Measurements from ENCODE around the gene FAM149B1. TPM values are rescaled to one million over a fixed set of nuclear protein-coding genes. Genes with fewer than 3 reads are reported as not detected.
"Not testable (repeated sequence)": the region's sequence is repeated elsewhere in the genome, so short reads cannot be mapped to it uniquely, and the experiment has no call there.

The FAM149B1 gene
- total RNA-seq, 1 donor from 2014 or later, result 11.5 TPM

GRCh38 chr10:73225518-73225917, 57.6 kb downstream of the FAM149B1 start:
- no peak for DNase-seq (ENCODE audit: low spot score)
- intact Hi-C loops (cut with DNase I), result no loop called here

GRCh38 chr10:73226663-73227062, 58.7 kb downstream of the FAM149B1 start:
- no peak for DNase-seq (ENCODE audit: low spot score)
- intact Hi-C loops (cut with DNase I), result no loop called here

- intact Hi-C loops (cut with DNase I), result no loop called here
- DNase-seq (ENCODE audit: low spot score), result no peak
Observed at GRCh38 chr10:73228247-73228646, 60.3 kb downstream of the FAM149B1 start.

GRCh38 chr10:73229567-73229966, 61.6 kb downstream of the FAM149B1 start:
- no peak for DNase-seq (ENCODE audit: low spot score)
- intact Hi-C loops (cut with DNase I), result no loop called here

DNA sequence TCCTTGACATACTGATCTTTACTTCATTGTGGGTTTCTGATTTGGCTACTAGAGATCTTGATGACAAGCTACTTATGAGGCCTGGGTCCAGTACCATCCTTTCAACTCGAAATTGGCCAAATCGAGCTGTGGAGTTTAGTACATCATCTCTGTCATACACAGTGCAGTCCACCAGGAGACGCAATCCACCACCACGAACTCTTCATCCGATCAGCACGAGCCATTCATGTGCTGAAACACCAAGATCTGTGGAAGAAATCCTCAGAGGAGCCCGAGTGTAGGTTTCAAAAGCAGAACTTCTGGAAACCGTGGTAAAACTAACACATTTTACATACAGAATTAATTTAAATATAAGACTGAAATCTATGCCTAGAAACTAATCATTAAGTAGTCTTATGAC, 65.0 kb downstream of the FAM149B1 start:
- DNase-seq (ENCODE audit: low spot score), result no peak
- intact Hi-C loops (cut with DNase I), result no loop called here

DNA sequence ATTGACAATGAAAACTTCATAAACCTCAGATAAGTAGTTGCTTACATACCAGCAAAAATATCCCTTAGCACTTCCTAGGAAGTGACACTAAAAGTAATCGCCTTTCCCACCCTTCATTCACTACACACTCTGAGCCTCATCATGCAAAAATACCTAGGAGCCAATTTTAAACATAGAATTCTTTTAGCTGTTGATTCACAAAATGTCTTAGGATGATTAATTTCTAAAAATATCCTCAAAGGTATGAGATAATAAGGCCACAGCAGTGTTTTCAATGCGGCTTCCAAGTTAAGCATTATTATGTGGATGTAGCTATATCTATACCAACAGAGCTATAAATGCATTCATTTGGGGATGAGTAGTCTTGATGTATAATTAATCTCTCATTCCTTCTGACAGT, 66.0 kb downstream of the FAM149B1 start:
- DNase-seq (ENCODE audit: low spot score), result no peak
- intact Hi-C loops (cut with DNase I), result no loop called here

GRCh38 chr10:73234695-73235094, 66.8 kb downstream of the FAM149B1 start:
- DNase-seq (ENCODE audit: low spot score), result no peak
- intact Hi-C loops (cut with DNase I), result no loop called here

DNA sequence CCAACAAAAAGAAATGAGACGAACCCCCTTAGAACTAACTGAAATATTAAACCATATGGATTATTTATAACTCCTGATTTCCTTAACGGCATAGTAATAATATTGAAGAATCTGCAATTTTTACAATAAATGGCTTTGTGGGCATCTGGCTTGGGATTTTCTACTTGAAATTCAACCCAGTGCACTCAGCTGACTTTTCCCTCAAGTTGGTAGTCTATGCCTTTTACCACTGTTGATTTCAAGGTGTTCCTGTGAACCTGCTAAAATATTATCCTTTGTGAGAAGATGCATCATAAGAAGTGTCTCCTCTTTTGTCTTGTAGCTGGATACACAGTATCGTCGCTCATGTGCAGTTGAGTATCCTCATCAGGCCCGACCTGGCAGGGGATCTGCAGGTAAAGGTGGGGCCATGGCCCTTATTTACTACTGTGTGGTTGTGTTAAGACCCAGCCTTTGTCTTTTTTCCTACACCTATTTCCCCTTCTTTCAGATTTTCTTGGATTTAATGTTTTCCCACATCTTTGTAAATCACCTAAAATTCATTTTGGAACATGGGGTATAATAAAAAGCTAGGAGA, 71.2 kb downstream of the FAM149B1 start:
- intact Hi-C loops (cut with DNase I), result no loop called here
- no peak for DNase-seq (ENCODE audit: low spot score)

GRCh38 chr10:73239908-73240307, 72.0 kb downstream of the FAM149B1 start:
- intact Hi-C loops (cut with DNase I), result no loop called here

DNA sequence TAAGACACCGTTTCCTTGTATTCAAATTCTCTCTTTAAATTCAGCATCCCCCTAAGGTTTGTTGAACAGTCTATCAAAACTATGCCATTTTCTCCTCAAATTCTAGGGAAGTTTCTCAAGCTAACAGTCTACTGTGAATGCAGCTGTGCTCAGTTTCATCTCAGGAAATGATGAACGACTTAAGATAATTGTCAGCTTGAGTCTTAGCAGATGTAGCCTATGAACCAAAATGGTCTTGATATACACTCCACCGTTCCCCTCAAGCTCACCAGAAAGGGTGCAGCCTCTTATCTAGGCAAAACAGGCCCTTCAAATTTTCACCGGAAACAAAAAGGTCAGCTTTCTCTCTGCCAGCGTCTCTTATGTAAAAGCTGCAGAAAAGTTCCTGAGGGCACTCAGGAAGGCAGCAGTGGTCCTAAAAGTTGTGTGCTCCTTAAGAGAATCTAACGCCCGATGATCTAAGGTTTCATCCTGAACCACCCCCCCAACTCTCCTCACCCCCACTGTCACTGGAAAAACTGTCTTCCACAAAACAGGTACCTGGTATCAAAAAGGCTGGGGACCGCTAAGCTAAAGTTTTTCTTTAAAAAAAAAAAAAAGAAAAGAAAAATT, 77.1 kb downstream of the FAM149B1 start:
- intact Hi-C loops (cut with DNase I), result loop anchor here (5.0 kb wide), 1 partner anchor 78 kb away; the partner anchor contains the start of genes ECD and FAM149B1
- DNase-seq (ENCODE audit: low spot score), result no peak

More at GRCh38 chr10:73239908-73240307, 72.0 kb downstream of the FAM149B1 start:
- DNase-seq (ENCODE audit: low spot score), result no peak

DNA sequence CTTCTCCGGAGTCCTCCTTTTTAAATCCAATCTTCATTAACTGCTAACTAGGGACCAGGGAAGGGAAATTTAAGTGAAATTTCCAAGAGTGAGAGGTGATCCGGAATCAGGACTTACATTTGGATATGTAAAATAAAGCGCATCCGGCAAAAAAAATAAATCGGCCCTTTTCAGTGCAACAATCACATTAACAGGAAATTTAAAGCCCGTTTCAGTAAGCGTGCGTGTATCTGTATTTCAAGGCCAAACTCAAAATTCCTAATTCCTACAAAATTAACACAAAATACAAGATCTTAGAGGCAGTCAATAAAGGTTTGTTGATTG, 78.4 kb downstream of the FAM149B1 start:
- no peak for DNase-seq (ENCODE audit: low spot score)
- intact Hi-C loops (cut with DNase I), result loop anchor here (5.0 kb wide), 1 partner anchor 79 kb away; the partner anchor contains the start of genes ECD and FAM149B1

GRCh38 chr10:73246646-73247508, 79.0 kb downstream of the FAM149B1 start, which contains the start of gene DNAJC9:
Gene DNAJC9 (minus strand): TSS chr10:73247255. CDS start chr10:73247189, 66 bp downstream.
- intact Hi-C loops (cut with DNase I), result loop anchor here (5.0 kb wide), 1 partner anchor 80 kb away; the partner anchor contains the start of genes ECD and FAM149B1
- peak; percentile 97 for DNase-seq (ENCODE audit: low spot score)

DNA sequence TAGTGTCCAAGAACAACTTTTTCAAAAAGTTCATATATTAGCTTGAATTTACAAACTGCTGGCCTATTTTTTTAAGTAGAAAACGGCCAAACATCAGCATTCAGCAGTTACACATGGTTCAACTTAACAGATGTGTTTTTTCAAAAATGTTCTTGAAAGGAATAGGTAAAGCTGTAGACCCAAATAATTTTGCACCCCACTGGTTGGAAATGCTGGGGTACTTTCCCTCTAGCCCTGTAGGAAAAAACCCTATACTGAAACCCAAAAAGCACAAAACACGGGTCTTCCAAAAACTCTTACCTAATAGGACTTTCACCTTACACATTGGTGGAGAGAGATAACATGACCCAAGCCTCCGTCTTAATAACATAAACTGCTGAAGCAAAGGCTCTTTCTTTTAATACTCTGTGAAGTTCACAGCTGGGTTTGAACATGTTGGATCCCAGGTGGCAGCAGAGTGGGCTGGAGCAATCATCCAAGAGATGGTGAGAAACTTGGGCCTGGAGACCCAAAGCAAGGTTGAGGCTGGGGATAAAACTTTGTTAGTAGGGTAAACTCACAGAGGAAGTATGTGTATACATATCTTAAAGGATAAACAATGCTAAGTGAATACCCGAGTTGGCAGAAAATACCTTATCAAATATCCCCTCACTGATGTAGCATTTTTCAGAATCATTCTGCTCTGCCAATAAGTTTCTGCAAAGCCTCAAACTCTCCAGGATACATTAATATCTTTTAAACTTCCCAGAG, 79.8 kb downstream of the FAM149B1 start:
- DNase-seq (ENCODE audit: low spot score), result no peak
- intact Hi-C loops (cut with DNase I), result loop anchor here (5.0 kb wide), 1 partner anchor 80 kb away; the partner anchor contains the start of genes ECD and FAM149B1

- DNase-seq (ENCODE audit: low spot score), result no peak
- intact Hi-C loops (cut with DNase I), result loop anchor here (5.0 kb wide), 1 partner anchor 81 kb away; the partner anchor contains the start of genes ECD and FAM149B1
Observed at GRCh38 chr10:73248259-73248724, 80.4 kb downstream of the FAM149B1 start.

DNA sequence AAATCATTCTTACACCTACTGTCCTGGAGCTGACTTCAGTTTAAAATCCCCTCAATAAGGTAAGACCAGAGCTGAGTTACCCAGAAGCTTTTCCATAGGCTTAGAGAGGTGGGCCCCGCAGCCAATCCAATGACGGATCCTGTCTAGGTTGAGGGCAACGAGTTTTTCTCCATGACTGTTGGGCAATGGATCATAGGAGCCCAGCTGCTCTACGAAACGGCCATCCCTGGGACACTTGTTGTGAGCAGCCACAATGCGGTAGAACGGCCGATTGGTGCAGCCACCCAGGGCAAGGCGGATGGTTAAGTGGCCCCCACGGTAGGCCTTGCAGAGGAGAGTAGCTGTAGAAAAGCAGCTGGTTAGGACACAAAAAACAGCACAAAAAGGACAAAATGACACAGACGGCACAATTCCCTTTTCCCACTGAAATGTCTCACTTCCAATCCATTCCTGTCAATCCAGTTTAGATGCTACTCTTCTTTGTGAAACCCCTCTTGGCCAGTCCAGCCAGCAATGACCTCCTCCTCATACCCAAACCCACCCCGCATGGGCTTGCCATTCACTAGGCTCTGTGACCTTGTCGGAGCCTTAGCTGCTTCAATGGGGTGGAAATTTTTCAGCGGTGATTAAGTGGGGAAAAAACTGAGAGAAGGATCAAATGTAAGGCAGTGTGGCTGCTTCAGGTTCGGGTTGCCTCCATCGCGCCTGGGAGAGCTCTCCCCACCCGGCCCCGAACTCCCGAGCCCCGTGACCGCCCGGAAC, 83.9 kb downstream of the FAM149B1 start:
- DNase-seq (ENCODE audit: low spot score), result no peak

DNA sequence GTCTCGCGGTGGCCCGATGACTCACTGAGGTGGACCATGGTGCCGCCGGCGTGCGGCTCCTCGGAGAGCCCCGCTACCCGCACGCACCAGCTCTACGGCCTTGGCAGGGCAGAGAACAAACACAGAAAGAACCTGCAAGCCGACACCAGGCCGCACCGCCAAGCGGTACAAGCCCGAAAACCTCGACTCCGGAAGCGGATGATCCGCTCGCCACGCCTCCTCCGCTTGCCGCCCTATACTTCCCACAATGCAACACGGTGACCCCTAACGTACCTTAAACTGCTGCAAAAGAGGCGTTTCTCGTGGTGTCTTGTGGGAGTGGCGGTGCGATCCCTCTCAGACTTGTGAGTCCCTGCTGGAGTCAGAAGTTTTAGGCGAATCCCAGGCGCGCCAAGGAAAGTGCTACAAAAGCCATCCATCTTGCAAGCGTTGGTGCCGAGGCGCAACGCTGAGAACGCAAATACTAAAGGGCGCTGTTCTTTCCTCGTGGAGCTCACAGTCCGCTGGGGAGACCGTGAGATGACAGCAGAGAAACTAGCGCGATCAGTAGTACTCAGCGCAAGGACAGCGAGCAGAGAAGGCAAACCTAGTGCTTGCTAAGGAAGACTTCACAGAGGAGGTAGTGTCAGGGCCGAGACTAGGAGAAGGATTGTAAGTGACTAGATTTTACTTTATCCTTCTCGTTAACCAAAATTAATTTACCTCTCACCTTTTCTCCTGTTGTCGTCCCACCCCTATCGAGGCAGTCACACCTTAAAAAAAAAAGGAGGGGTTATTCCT, 84.7 kb downstream of the FAM149B1 start, which contains the start of gene MRPS16:
Gene MRPS16, minus strand, starts transcription at position 200 of the 780 bp plus-strand sequence. Its CDS starts 162 bp downstream, at position 38.
- intact Hi-C loops (cut with DNase I), result no loop called here
- peak; percentile 96 for DNase-seq (ENCODE audit: low spot score)

More for the DNA sequence above, 83.9 kb downstream of the FAM149B1 start:
- intact Hi-C loops (cut with DNase I), result no loop called here

DNA sequence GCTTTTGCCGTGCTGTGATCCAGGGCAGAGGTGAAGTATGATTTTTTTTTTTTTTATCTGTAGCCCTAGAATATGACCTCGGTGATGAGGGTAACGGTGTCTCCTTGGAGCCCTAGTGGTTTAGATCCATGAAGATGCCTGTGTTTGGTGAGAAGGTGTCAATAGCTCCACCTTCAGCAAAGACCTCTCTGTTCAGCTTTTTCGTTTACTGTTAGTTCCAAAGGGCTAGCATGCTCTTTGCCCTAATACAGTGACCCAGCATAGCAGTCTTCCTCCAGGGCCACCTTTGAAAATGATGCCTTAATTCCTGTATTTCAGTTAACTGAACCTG, 85.3 kb downstream of the FAM149B1 start:
- DNase-seq (ENCODE audit: low spot score), result no peak
- intact Hi-C loops (cut with DNase I), result no loop called here

DNA sequence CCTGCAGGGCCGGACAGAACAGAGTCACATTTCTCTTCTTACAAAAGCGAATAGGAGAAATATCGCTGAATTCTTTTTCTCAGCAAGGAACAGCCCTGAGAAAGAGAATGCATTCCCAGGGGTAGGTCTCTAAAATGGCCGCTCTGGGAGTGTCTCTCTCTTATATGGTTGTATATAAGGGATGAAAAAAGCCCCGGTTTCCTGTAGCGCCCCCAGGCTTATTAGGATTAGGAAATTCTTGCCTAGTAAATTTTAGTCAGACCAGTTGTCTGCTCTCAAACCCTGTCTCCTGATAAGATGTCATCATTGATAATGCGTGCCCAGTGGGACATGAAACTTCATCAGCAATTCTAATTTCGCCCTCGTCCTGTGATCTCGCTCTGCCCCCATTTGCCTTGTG, 90.7 kb downstream of the FAM149B1 start:
- intact Hi-C loops (cut with DNase I); DNase-seq (ENCODE audit: low spot score): not testable (repeated sequence)
